HepG2 (cell line): ENCODE measurements around the gene RBBP8. TPM values are rescaled to one million over a fixed set of nuclear protein-coding genes. Genes with fewer than 3 reads are reported as not detected.

Experiments
- AHR ChIP-seq: IDR thresholded peaks from 2 replicates; pipeline ENCODE4 v1.6.1; 2018; ENCODE audit warnings: missing genetic modification reagents, missing compliant biosample characterization
- ARID4A ChIP-seq: sonication (generic); formaldehyde crosslinking; IDR thresholded peaks from 2 replicates; pipeline ENCODE4 v1.5.0; 2020; ENCODE audit warnings: mild to moderate bottlenecking, missing genetic modification reagents, borderline replicate concordance
- CC2D1A ChIP-seq: sonication (generic); formaldehyde crosslinking; IDR thresholded peaks from 2 replicates; pipeline ENCODE4 v1.8.1; 2023; ENCODE audit warnings: mild to moderate bottlenecking, missing genetic modification reagents
- EEA1 ChIP-seq: sonication (generic); formaldehyde crosslinking; IDR thresholded peaks from 2 replicates; pipeline ENCODE4 v1.5.1; 2020; ENCODE audit warnings: mild to moderate bottlenecking, missing genetic modification reagents, borderline replicate concordance
- ELF1 ChIP-seq: sonication (generic); formaldehyde crosslinking; IDR thresholded peaks from 2 replicates; pipeline ENCODE4 v1.4.0; 2020; ENCODE audit warnings: missing genetic modification reagents
- GMEB2 ChIP-seq: IDR thresholded peaks from 2 replicates; pipeline ENCODE4 v1.6.1; 2016; ENCODE audit warnings: missing biosample characterization, missing genetic modification reagents, low read depth
- ZBTB20 ChIP-seq: sonication (generic); formaldehyde crosslinking; IDR thresholded peaks from 2 replicates; pipeline ENCODE4 v1.8.1; 2023; ENCODE audit warnings: missing genetic modification reagents, low read depth, mild to moderate bottlenecking, borderline replicate concordance
- ZBTB37 ChIP-seq: sonication (generic); formaldehyde crosslinking; IDR thresholded peaks from 2 replicates; pipeline ENCODE4 v1.4.0; 2020; ENCODE audit warnings: mild to moderate bottlenecking, missing genetic modification reagents
- ZFP37 ChIP-seq: sonication (generic); formaldehyde crosslinking; IDR thresholded peaks from 2 replicates; pipeline ENCODE4 v1.4.0; 2020; ENCODE audit warnings: missing genetic modification reagents, borderline replicate concordance
- ZNF180 ChIP-seq: sonication (generic); formaldehyde crosslinking; IDR thresholded peaks from 2 replicates; pipeline ENCODE4 v1.4.0; 2020; ENCODE audit warnings: low read depth, missing genetic modification reagents, borderline replicate concordance
- ZNF644 ChIP-seq: IDR thresholded peaks from 2 replicates; pipeline ENCODE4 v1.6.1; 2016; ENCODE audit warnings: low read depth
- polyA plus RNA-seq, 8 experiments: library from polyadenylated mRNA; depleted of rRNA in 3 of 8; stranded (reverse) in 7 of 8; unstranded in 1 of 8; fragments of >200 nt; fragmentation: Illumina TruSeq in 4 of 8; extraction: Trizol in 4 of 8; gene quantifications; 2 replicates each; pipeline versions ENCODE4 v1.2.1 to v1.2.3, GENCODE V29; 2011 to 2016; ENCODE audit warnings: low read depth in 4 of 8, missing spikeins in 1 of 8, mixed read lengths in 1 of 8; ENCODE audit not compliant: insufficient read depth in 1 of 8
- total RNA-seq, 5 experiments: library from RNA; depleted of rRNA; stranded (reverse); fragments of >200 nt; fragmentation: Illumina TruSeq; extraction: Trizol; gene quantifications; 2 replicates each; pipeline ENCODE4 v1.2.3, GENCODE V29; 2016; ENCODE audit warnings: low read depth in 1 of 5
- TF ChIP-seq, protein P1 (sequence below): sonication (generic); formaldehyde crosslinking; IDR thresholded peaks from 2 replicates; pipeline ENCODE4 v1.4.0; 2020; ENCODE audit warnings: mild to moderate bottlenecking, missing genetic modification reagents
- TF ChIP-seq, protein P2 (sequence below): sonication (generic); formaldehyde crosslinking; IDR thresholded peaks from 2 replicates; pipeline ENCODE4 v1.8.0; 2022; ENCODE audit warnings: mild to moderate bottlenecking, missing genetic modification reagents, moderate library complexity

The RBBP8 gene
- total and polyA plus RNA-seq, 2 of the 13 experiments (the other 11 are each of a cell fraction or from before 2014, with no cell fraction given), result 14.2 to 47.4 TPM

DNA sequence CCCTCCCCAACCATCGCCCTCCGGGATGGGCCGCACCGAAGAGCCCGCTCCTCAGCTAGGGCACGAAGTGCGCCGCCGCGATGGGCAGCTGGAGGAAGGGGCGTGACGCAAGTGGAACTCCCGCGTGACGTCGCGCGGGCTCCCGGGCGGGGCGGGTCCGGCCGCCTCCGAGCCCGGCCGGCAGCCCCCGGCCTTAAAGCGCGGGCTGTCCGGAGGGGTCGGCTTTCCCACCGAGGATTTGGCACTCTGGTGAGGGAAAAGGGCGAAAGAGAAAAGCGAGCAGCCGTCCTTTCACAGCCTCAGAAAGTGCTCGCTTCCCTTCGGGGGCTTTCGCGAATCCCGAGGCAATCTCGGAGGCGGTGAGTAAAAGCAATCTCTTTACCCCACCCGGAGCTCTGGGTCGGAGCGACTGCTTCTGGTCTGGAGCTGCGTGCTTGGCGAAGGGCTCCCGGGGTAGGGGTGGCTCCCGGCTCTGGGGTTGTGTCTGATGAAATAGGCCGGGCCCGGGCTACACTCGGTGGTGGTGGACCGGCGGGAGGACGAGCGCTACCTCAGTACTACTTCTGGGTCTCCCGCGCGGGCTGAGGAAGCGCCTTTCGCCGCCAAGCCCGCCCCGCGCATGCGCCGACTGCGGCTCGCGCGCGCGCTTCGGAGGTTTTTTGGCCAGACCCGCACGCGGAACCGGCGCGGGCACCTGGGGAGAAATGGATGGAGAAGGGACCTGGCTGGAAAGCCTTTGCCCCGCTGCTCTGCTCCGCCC is at the start of gene RBBP8 (continued):
- TF ChIP-seq GMEB2 (CRISPR knock-in tag) (no peak), ELF1 (peak; percentile 13), ZBTB37 (peak; percentile 65; the same call in 1 of the 2 replicates), ZBTB20 (CRISPR knock-in tag) (no peak), AHR (CRISPR knock-in tag) (0 out of 2 replicates have a peak, but pooled peaks have one; percentile 49), ZNF180 (no peak), EEA1 (peak; percentile 59), ZFP37 (CRISPR knock-in tag) (no peak), ZNF644 (CRISPR knock-in tag) (no peak), CC2D1A (no peak), ARID4A (CRISPR knock-in tag) (peak; percentile 83)
- TF ChIP-seq, protein P1, sequence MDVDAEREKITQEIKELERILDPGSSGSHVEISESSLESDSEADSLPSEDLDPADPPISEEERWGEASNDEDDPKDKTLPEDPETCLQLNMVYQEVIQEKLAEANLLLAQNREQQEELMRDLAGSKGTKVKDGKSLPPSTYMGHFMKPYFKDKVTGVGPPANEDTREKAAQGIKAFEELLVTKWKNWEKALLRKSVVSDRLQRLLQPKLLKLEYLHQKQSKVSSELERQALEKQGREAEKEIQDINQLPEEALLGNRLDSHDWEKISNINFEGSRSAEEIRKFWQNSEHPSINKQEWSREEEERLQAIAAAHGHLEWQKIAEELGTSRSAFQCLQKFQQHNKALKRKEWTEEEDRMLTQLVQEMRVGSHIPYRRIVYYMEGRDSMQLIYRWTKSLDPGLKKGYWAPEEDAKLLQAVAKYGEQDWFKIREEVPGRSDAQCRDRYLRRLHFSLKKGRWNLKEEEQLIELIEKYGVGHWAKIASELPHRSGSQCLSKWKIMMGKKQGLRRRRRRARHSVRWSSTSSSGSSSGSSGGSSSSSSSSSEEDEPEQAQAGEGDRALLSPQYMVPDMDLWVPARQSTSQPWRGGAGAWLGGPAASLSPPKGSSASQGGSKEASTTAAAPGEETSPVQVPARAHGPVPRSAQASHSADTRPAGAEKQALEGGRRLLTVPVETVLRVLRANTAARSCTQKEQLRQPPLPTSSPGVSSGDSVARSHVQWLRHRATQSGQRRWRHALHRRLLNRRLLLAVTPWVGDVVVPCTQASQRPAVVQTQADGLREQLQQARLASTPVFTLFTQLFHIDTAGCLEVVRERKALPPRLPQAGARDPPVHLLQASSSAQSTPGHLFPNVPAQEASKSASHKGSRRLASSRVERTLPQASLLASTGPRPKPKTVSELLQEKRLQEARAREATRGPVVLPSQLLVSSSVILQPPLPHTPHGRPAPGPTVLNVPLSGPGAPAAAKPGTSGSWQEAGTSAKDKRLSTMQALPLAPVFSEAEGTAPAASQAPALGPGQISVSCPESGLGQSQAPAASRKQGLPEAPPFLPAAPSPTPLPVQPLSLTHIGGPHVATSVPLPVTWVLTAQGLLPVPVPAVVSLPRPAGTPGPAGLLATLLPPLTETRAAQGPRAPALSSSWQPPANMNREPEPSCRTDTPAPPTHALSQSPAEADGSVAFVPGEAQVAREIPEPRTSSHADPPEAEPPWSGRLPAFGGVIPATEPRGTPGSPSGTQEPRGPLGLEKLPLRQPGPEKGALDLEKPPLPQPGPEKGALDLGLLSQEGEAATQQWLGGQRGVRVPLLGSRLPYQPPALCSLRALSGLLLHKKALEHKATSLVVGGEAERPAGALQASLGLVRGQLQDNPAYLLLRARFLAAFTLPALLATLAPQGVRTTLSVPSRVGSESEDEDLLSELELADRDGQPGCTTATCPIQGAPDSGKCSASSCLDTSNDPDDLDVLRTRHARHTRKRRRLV (CRISPR knock-in tag), result 0 out of 2 replicates have a peak, but pooled peaks have one; percentile 34
- TF ChIP-seq, protein P2, sequence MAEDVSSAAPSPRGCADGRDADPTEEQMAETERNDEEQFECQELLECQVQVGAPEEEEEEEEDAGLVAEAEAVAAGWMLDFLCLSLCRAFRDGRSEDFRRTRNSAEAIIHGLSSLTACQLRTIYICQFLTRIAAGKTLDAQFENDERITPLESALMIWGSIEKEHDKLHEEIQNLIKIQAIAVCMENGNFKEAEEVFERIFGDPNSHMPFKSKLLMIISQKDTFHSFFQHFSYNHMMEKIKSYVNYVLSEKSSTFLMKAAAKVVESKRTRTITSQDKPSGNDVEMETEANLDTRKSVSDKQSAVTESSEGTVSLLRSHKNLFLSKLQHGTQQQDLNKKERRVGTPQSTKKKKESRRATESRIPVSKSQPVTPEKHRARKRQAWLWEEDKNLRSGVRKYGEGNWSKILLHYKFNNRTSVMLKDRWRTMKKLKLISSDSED (CRISPR knock-in tag), result peak; percentile 58; the same call in 1 of the 2 replicates
